C4-2B (cell line): ENCODE measurements around the gene ARHGAP31.

Experiments
- ZFX ChIP-seq: fragments of 450-650 bp; IDR thresholded peaks from 2 replicates; pipeline ENCODE4 v1.6.1; 2017
- TF ChIP-seq, protein P1 (sequence below): fragments of 450-650 bp; conservative IDR thresholded peaks from 2 replicates; pipeline ENCODE4 v1.5.1; 2017; ENCODE audit warnings: mild to moderate bottlenecking

GRCh38 chr3:119352034-119352609, 57.9 kb downstream of the ARHGAP31 start:
- TF ChIP-seq, protein P1, sequence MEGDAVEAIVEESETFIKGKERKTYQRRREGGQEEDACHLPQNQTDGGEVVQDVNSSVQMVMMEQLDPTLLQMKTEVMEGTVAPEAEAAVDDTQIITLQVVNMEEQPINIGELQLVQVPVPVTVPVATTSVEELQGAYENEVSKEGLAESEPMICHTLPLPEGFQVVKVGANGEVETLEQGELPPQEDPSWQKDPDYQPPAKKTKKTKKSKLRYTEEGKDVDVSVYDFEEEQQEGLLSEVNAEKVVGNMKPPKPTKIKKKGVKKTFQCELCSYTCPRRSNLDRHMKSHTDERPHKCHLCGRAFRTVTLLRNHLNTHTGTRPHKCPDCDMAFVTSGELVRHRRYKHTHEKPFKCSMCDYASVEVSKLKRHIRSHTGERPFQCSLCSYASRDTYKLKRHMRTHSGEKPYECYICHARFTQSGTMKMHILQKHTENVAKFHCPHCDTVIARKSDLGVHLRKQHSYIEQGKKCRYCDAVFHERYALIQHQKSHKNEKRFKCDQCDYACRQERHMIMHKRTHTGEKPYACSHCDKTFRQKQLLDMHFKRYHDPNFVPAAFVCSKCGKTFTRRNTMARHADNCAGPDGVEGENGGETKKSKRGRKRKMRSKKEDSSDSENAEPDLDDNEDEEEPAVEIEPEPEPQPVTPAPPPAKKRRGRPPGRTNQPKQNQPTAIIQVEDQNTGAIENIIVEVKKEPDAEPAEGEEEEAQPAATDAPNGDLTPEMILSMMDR: no peak
- TF ChIP-seq ZFX: no peak
